ENCODE data around the gene RTN4RL1. TPM values are rescaled to one million over a fixed set of nuclear protein-coding genes. Genes with fewer than 3 reads are reported as not detected.
"Not testable (repeated sequence)": the region's sequence is repeated elsewhere in the genome, so short reads cannot be mapped to it uniquely, and the experiment has no call there.

Gene RTN4RL1
- total RNA-seq, 2 donors from 2014 or later = 5.4 to 8.0 TPM

- Histone ChIP-seq H3K9me3 (no peaks in the 10 kb centered on the region), H3K27me3 (replicated peaks; ENCODE audit: insufficient read depth) (no peaks in the 10 kb centered on the region), H3K27ac (no peak overlapping the region), H3K4me1 (ENCODE audit: control insufficient read depth in 1 of 2, low read depth in 2 of 2) (peaks cover 3 to 17% of the 10 kb centered on the region in 2 donors), H3K36me3 (no peaks in the 10 kb centered on the region), H3K4me3 (no peak overlapping the region)
- ATAC-seq (ENCODE audit: insufficient number of reproducible peaks, low FRiP score, low read depth) = peak; percentile 53
- peak; percentile 24 for DNase-seq (ENCODE audit: low spot score)
- no peak for TF ChIP-seq CTCF (IDR thresholded peaks at IDR 0.05)
These were observed 36.0 kb downstream of the RTN4RL1 start for GRCh38 chr17:1989135-1989534.

- Histone ChIP-seq H3K27ac (no peak overlapping the region), H3K9me3 (no peaks in the 10 kb centered on the region), H3K36me3 (no peaks in the 10 kb centered on the region), H3K4me3 (no peak overlapping the region), H3K27me3 (replicated peaks; ENCODE audit: insufficient read depth) (no peaks in the 10 kb centered on the region), H3K4me1 (ENCODE audit: control insufficient read depth in 1 of 2, low read depth in 2 of 2) (peaks cover 3 to 17% of the 10 kb centered on the region in 2 donors)
- no peak for DNase-seq (ENCODE audit: low spot score)
- no peak for TF ChIP-seq CTCF (IDR thresholded peaks at IDR 0.05)
- no peak for ATAC-seq (ENCODE audit: insufficient number of reproducible peaks, low FRiP score, low read depth)
These were observed 38.2 kb downstream of the RTN4RL1 start for GRCh38 chr17:1986783-1987451.

GRCh38 chr17:1985686-1986085 is 39.4 kb downstream of the RTN4RL1 start:
- no peaks in the 10 kb centered on the region for H3K27me3 ChIP-seq (replicated peaks; ENCODE audit: insufficient read depth)
- H3K36me3 ChIP-seq = no peaks in the 10 kb centered on the region
- no peak overlapping the region for H3K4me3 ChIP-seq
- no peaks in the 10 kb centered on the region for H3K9me3 ChIP-seq
- H3K4me1 ChIP-seq (ENCODE audit: control insufficient read depth in 1 of 2, low read depth in 2 of 2) = peaks cover 3 to 17% of the 10 kb centered on the region in 2 donors
- no peak for ATAC-seq (ENCODE audit: insufficient number of reproducible peaks, low FRiP score, low read depth)
- DNase-seq (ENCODE audit: low spot score) = no peak
- TF ChIP-seq CTCF (IDR thresholded peaks at IDR 0.05) = no peak
- H3K27ac ChIP-seq = no peak overlapping the region

- peaks cover 3 to 17% of the 10 kb centered on the region in 2 donors for H3K4me1 ChIP-seq (ENCODE audit: control insufficient read depth in 1 of 2, low read depth in 2 of 2)
These were observed 40.0 kb downstream of the RTN4RL1 start for GRCh38 chr17:1985093-1985492.

GRCh38 chr17:1982793-1983366 is 42.3 kb downstream of the RTN4RL1 start:
- not testable (repeated sequence) for H3K27ac ChIP-seq; DNase-seq (ENCODE audit: low spot score); H3K36me3 ChIP-seq; H3K4me3 ChIP-seq; H3K9me3 ChIP-seq; ATAC-seq (ENCODE audit: insufficient number of reproducible peaks, low FRiP score, low read depth); H3K27me3 ChIP-seq (replicated peaks; ENCODE audit: insufficient read depth); H3K4me1 ChIP-seq (ENCODE audit: control insufficient read depth in 1 of 2, low read depth in 2 of 2)

More at GRCh38 chr17:1985093-1985492, 40.0 kb downstream of the RTN4RL1 start:
- no peak for TF ChIP-seq CTCF (IDR thresholded peaks at IDR 0.05)
- no peak for DNase-seq (ENCODE audit: low spot score)
- H3K27me3 ChIP-seq (replicated peaks; ENCODE audit: insufficient read depth) = no peaks in the 10 kb centered on the region
- no peaks in the 10 kb centered on the region for H3K9me3 ChIP-seq
- no peak overlapping the region for H3K4me3 ChIP-seq
- H3K36me3 ChIP-seq = no peaks in the 10 kb centered on the region
- no peak overlapping the region for H3K27ac ChIP-seq
- no peak for ATAC-seq (ENCODE audit: insufficient number of reproducible peaks, low FRiP score, low read depth)
